ENCODE data around the gene VPS18.

Gene VPS18, protein sequence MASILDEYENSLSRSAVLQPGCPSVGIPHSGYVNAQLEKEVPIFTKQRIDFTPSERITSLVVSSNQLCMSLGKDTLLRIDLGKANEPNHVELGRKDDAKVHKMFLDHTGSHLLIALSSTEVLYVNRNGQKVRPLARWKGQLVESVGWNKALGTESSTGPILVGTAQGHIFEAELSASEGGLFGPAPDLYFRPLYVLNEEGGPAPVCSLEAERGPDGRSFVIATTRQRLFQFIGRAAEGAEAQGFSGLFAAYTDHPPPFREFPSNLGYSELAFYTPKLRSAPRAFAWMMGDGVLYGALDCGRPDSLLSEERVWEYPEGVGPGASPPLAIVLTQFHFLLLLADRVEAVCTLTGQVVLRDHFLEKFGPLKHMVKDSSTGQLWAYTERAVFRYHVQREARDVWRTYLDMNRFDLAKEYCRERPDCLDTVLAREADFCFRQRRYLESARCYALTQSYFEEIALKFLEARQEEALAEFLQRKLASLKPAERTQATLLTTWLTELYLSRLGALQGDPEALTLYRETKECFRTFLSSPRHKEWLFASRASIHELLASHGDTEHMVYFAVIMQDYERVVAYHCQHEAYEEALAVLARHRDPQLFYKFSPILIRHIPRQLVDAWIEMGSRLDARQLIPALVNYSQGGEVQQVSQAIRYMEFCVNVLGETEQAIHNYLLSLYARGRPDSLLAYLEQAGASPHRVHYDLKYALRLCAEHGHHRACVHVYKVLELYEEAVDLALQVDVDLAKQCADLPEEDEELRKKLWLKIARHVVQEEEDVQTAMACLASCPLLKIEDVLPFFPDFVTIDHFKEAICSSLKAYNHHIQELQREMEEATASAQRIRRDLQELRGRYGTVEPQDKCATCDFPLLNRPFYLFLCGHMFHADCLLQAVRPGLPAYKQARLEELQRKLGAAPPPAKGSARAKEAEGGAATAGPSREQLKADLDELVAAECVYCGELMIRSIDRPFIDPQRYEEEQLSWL
- total RNA-seq = 31.4 to 61.8 (median 48.8) reads per million in 9 experiments

DNA sequence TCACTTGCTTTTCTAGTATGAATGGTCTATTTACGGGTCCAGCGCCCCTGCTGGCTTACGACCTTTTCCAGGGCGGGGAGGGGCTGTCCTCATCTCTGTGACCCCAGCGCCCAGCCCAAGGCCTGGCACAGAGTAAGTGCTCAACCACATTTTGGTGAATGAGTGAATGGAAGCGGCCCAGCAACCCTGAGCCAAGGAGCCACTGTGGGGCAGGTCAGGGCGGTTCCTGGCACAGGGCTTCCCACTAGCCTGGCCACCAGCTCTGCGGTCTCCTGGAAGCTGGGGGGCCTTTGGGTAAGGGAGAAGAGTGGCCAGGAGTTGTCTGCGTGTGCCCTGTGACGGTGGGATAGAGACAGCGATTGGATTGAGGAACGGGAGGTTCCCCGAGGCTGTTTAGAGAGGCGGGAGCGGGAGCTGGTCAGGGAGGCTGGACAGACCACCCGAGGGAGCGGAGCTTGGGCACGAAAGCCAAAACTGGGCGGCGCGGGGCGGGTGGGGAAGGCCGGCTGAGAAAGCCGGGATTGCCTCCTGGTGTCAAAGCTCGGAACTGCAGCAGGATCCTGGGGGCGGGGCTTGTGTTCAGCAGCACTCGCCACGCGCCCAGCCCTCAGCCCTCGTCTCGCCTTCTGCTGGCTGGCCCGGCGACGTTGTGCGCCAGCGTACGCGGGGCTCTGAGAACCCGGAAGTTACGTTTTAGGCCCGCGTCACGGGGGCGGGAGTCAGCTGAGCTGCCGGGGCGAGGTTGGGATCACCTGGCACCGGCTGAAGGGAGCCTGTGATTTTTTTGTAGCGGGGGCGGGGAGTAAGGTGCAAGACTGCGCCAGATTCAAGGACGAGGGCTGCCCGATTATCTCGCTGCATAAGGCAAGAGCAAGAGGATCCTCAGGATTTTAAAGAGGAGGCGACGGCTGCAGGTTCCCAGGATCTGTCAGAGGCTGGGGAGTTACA lies at the start of gene VPS18:
VPS18 (plus strand) TSS at position 718 of the 948 bp plus-strand sequence. CDS start 319 bp downstream, outside the sequence.
- H3K4me1 Mint-ChIP-seq (ENCODE audit: low read depth in 2 of 2) = peaks cover 34 to 38% of the 10 kb centered on the region in 2 donors
- peak within 1 kb of the TSS; percentile 99 for H3K4me3 Mint-ChIP-seq
- H3K9me3 Mint-ChIP-seq = no peaks in the 10 kb centered on the region
- H3K27me3 Mint-ChIP-seq = no peaks in the 10 kb centered on the region
- H3K27ac Mint-ChIP-seq = peak within 1 kb of the TSS; percentile 98 to 99
- DNase-seq = peak; percentile 99 to 100 (median 99)
- ATAC-seq (replicated peaks) = peak; percentile 94
- peaks cover 46% of the 10 kb centered on the region for H3K36me3 Mint-ChIP-seq (ENCODE audit: insufficient read depth)

- Mint-ChIP-seq H3K9me3 (no peaks in the 10 kb centered on the region), H3K4me1 (ENCODE audit: low read depth in 2 of 2) (peaks cover 4 to 12% of the 10 kb centered on the region in 2 donors), H3K4me3 (peak overlapping the region; percentile 83 to 85), H3K27me3 (peaks cover 0 to 7% of the 10 kb centered on the region in 2 donors), H3K36me3 (ENCODE audit: insufficient read depth) (no peaks in the 10 kb centered on the region), H3K27ac (no peak overlapping the region)
- DNase-seq = peak in 2 of 3 experiments; percentile 14 to 18
- peak; percentile 69 for ATAC-seq (replicated peaks)
These were observed 49.6 kb upstream of the VPS18 start for GRCh38 chr15:40844696-40845030.

DNA sequence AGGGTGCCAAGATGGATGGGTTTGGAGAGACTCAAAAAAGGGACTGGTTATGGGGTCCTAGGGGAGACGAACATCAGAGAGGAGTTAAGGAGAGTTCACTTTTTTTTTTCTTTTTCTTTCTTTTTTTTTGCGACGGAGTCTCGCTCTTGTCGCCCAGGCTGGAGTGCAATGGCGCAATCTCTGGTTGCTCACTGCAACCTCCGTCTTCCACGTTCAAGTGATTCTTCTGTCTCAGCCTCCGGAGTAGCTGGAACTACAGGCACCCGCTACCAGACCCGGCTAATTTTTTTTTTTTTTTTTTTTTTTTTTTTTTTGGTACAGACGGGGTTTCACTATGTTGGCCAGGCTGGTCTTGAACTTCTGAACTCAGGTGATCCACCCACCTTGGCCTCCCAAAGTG lies 49.2 kb upstream of the VPS18 start:
- Mint-ChIP-seq H3K4me3 (peak overlapping the region; percentile 83 to 85), H3K27me3 (peaks cover 0 to 7% of the 10 kb centered on the region in 2 donors), H3K9me3 (no peaks in the 10 kb centered on the region), H3K27ac (no peak overlapping the region), H3K36me3 (ENCODE audit: insufficient read depth) (no peaks in the 10 kb centered on the region), H3K4me1 (ENCODE audit: low read depth in 2 of 2) (peaks cover 4 to 12% of the 10 kb centered on the region in 2 donors)
- ATAC-seq (replicated peaks) (no peak), DNase-seq (no peak)

DNA sequence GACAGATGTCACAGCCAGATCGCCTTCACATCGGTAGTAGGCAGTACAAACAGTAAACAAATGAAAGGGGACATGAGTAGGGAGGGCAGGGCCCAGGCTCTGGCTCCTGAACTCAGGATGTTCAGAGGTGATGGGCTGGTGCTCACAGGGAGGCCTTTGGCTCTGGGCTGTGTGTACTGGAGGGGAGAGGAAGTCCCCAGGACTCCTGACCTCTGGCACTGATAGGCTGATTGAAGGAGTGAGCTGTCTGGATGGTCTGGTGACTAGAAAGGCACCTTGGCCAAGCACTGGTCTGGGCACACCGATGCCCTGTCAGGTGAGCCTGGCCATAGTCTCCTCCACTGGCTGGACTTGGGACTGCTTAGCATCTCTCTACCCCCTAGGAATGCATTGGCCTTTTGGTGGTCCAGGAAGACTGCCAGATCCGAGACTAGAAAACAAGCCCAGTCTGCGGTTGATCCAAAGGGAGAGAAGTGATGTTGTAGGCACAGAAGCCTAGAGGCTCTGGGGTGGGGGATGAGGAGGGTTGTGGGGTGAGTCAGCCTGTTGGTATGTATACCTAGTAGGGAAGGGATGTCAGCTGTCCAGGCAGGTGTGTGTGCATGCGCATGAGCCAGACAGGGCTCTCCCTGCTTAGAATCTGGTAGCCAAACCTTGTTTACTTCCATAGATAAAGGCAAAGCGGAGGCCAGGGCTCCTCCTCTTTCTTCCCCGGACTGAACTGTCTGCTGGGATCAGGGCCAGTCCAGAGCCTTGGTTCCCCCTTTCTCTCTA lies 48.6 kb upstream of the VPS18 start:
- Mint-ChIP-seq H3K4me1 (ENCODE audit: low read depth in 2 of 2) (peaks cover 4 to 12% of the 10 kb centered on the region in 2 donors), H3K4me3 (peak overlapping the region; percentile 83 to 85), H3K27ac (no peak overlapping the region), H3K27me3 (peaks cover 0 to 7% of the 10 kb centered on the region in 2 donors), H3K9me3 (no peaks in the 10 kb centered on the region), H3K36me3 (ENCODE audit: insufficient read depth) (no peaks in the 10 kb centered on the region)
- DNase-seq (no peak), ATAC-seq (replicated peaks) (no peak)

- Mint-ChIP-seq H3K27me3 (peaks cover 0 to 7% of the 10 kb centered on the region in 2 donors), H3K9me3 (no peaks in the 10 kb centered on the region), H3K27ac (no peak overlapping the region), H3K36me3 (ENCODE audit: insufficient read depth) (no peaks in the 10 kb centered on the region), H3K4me3 (no peak overlapping the region), H3K4me1 (ENCODE audit: low read depth in 2 of 2) (peaks cover 4 to 12% of the 10 kb centered on the region in 2 donors)
- ATAC-seq (replicated peaks) (no peak), DNase-seq (no peak)
These were observed 47.4 kb upstream of the VPS18 start for GRCh38 chr15:40846841-40847222.

GRCh38 chr15:40847223-40847961 lies 46.9 kb upstream of the VPS18 start:
- no peak for DNase-seq
- H3K9me3 Mint-ChIP-seq = no peaks in the 10 kb centered on the region
- H3K4me3 Mint-ChIP-seq = no peak overlapping the region
- H3K36me3 Mint-ChIP-seq (ENCODE audit: insufficient read depth) = no peaks in the 10 kb centered on the region
- ATAC-seq (replicated peaks) = no peak
- H3K27me3 Mint-ChIP-seq = peaks cover 0 to 7% of the 10 kb centered on the region in 2 donors
- peaks cover 4 to 12% of the 10 kb centered on the region in 2 donors for H3K4me1 Mint-ChIP-seq (ENCODE audit: low read depth in 2 of 2)
- H3K27ac Mint-ChIP-seq = no peak overlapping the region

DNA sequence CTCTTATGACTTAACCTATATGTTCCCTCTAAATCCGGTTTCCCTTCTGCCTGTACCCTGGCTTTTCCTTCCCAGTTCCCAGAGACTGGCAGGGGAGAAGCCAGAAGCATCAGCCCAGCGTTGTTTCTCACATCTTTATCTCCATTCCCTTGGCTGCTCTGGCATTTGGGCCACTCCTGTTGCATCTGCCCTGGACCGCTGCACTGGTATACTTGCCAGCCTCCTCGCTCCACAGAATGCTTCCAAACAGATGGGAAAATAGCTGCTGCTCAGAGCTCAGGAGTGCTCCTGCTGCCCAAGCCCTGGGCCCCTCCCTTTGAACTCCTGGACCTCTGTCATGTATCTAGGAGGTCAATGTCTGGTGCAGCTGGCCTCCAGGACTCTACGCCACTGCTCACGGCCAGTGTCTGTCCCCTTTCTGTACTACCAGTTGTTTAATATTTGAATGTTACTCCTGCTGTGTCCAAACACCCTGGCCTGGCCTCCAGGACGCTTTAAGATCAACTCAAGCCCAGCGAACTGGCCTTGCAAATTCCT lies 43.6 kb upstream of the VPS18 start:
- DNase-seq (no peak), ATAC-seq (replicated peaks) (no peak)
- Mint-ChIP-seq H3K4me1 (ENCODE audit: low read depth in 2 of 2) (peaks cover 0 to 5% of the 10 kb centered on the region in 2 donors), H3K36me3 (ENCODE audit: insufficient read depth) (no peaks in the 10 kb centered on the region), H3K4me3 (no peak overlapping the region), H3K27ac (no peak overlapping the region), H3K9me3 (no peaks in the 10 kb centered on the region), H3K27me3 (no peaks in the 10 kb centered on the region)

- H3K9me3 Mint-ChIP-seq = no peaks in the 10 kb centered on the region
- no peak overlapping the region for H3K4me3 Mint-ChIP-seq
- H3K36me3 Mint-ChIP-seq (ENCODE audit: insufficient read depth) = no peaks in the 10 kb centered on the region
- H3K4me1 Mint-ChIP-seq (ENCODE audit: low read depth in 2 of 2) = peaks cover under 1 to 4% of the 10 kb centered on the region in 2 donors
- no peak for ATAC-seq (replicated peaks)
- no peaks in the 10 kb centered on the region for H3K27me3 Mint-ChIP-seq
- H3K27ac Mint-ChIP-seq = peak overlapping the region in 1 of 2 donors; percentile 34
- DNase-seq = no peak
These were observed 41.7 kb upstream of the VPS18 start for GRCh38 chr15:40852529-40852928.

DNA sequence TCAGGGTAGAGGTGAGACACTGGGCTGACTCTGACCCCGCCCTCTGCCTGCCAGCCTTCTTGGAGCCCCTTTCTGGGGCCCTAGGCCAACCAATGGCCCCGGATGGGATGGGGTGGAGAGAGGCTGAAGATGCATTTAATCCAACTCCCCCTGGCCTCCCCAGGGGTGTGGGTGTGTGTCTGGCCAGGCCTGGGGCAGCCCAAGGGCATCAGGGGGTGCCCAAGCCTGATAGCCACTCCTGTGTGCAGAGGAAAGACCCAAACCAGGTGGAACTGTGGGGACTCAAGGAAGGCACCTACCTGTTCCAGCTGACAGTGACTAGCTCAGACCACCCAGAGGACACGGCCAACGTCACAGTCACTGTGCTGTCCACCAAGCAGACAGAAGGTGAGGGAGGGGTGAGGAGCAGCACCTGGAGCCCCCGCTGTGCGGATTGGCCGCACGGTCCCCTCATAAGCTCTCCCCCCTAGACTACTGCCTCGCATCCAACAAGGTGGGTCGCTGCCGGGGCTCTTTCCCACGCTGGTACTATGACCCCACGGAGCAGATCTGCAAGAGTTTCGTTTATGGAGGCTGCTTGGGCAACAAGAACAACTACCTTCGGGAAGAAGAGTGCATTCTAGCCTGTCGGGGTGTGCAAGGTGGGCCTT lies 40.9 kb upstream of the VPS18 start:
- no peak for ATAC-seq (replicated peaks)
- Mint-ChIP-seq H3K9me3 (no peaks in the 10 kb centered on the region), H3K4me3 (no peak overlapping the region), H3K27ac (no peak overlapping the region), H3K36me3 (ENCODE audit: insufficient read depth) (no peaks in the 10 kb centered on the region), H3K27me3 (no peaks in the 10 kb centered on the region), H3K4me1 (ENCODE audit: low read depth in 2 of 2) (peaks cover 4 to 7% of the 10 kb centered on the region in 2 donors)
- no peak for DNase-seq

DNA sequence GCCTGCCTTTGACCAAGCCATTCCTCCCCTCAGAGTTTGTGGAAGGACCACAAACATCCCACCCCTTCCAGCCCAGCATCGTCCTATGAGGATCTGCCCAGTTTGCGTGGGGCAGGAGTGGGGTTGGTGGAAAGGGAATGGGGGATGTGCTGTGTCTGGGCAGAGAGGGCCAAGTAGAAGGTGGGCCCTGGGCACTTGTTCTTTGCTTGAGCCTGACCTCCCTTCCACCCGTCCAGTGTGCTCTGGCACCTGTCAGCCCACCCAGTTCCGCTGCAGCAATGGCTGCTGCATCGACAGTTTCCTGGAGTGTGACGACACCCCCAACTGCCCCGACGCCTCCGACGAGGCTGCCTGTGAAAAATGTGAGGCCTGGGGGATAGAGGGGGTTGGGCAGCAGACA lies 40.1 kb upstream of the VPS18 start:
- DNase-seq = no peak
- H3K27ac Mint-ChIP-seq = no peak overlapping the region
- H3K36me3 Mint-ChIP-seq (ENCODE audit: insufficient read depth) = no peaks in the 10 kb centered on the region
- no peaks in the 10 kb centered on the region for H3K9me3 Mint-ChIP-seq
- no peak for ATAC-seq (replicated peaks)
- H3K4me1 Mint-ChIP-seq (ENCODE audit: low read depth in 2 of 2) = peaks cover 9 to 13% of the 10 kb centered on the region in 2 donors
- no peak overlapping the region for H3K4me3 Mint-ChIP-seq
- H3K27me3 Mint-ChIP-seq = peaks cover 0 to 4% of the 10 kb centered on the region in 2 donors

DNA sequence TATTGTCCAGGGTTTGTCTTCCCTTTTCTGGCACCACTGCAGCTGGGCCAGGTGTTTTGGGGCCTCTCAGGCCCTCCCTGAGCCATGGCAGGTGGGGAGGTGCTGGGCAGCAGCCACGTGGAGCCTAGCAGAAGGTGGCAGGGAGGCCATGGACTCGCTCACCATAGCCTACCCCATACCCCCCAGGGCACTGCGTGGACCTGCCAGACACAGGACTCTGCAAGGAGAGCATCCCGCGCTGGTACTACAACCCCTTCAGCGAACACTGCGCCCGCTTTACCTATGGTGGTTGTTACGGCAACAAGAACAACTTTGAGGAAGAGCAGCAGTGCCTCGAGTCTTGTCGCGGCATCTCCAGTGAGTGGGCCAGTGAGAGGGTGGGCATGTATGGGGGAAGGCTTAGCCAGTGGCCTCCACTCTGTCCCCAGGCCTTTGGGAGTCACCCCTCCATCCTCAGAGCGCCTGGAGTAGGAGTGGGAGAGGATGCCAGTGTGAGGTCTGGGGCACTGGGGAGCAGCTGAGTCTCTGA lies 38.5 kb upstream of the VPS18 start:
- Mint-ChIP-seq H3K27me3 (peaks cover 0 to 7% of the 10 kb centered on the region in 2 donors), H3K4me3 (no peak overlapping the region), H3K27ac (no peak overlapping the region), H3K4me1 (ENCODE audit: low read depth in 2 of 2) (peaks cover 15 to 18% of the 10 kb centered on the region in 2 donors), H3K9me3 (no peaks in the 10 kb centered on the region), H3K36me3 (ENCODE audit: insufficient read depth) (peaks cover 3% of the 10 kb centered on the region)
- no peak for DNase-seq
- ATAC-seq (replicated peaks) = no peak
